Measurements from ENCODE around the gene SDHAF1. TPM values are rescaled to one million over a fixed set of nuclear protein-coding genes. Genes with fewer than 3 reads are reported as not detected.

Gene SDHAF1
- total and polyA plus RNA-seq, 2 donors (not counting 1 experiment from before 2014, with no cell fraction given), result 22.0 to 24.6 TPM

DNA sequence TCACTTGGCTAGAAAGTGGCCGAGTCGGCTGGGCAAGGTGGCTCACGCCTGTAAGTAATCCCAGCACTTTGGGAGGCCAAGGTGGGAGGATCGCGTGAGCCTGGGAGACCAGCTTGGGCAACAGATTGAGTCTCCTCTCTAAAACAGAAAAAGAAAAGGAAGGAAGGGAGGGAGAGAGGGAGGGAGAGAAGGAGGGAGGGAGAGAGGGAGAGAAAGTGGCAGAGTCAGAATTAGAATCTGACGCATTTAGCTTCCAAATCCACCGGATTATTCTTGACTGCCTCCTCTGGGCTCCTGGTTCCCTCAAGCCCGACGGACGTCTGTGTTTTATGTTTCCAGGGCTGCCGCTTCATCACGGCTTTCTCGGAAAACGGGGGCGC, 36.3 kb upstream of the SDHAF1 start:
- Mint-ChIP-seq H3K27ac (no peak overlapping the region), H3K9me3 (ENCODE audit: insufficient read depth) (no peaks in the 10 kb centered on the region), H3K4me1 (peaks cover 15% of the 10 kb centered on the region), H3K4me3 (peak overlapping the region; percentile 65), H3K27me3 (peaks cover 16% of the 10 kb centered on the region)
- Histone ChIP-seq H3K9ac (ENCODE audit: low read length) (peak overlapping the region; percentile 48), H3K4me2 (replicated peaks; ENCODE audit: low read depth, low read length, poor library complexity, severe bottlenecking) (peak overlapping the region; percentile 89), H3K4me1 (ENCODE audit: control insufficient read depth in 2 of 2, insufficient read depth in 2 of 2, low read length in 2 of 2) (peaks cover 17 to 24% of the 10 kb centered on the region in 2 donors), H3K27me3 (replicated peaks in 1 of 4; ENCODE audit: control extremely low read depth in 1 of 4, control insufficient read depth in 3 of 4, insufficient read depth in 4 of 4, low read length in 3 of 4) (peaks cover 0 to 28% (median 11%) of the 10 kb centered on the region in 4 experiments), H3K79me2 (ENCODE audit: control insufficient read depth, insufficient read depth, low read length) (no peaks in the 10 kb centered on the region), H3K36me3 (replicated peaks in 1 of 2; ENCODE audit: control extremely low read depth in 1 of 2, control insufficient read depth in 1 of 2, extremely low read depth in 1 of 2, insufficient read depth in 2 of 2, low read length in 1 of 2) (no peaks in the 10 kb centered on the region), H3K4me3 (ENCODE audit: control extremely low read depth in 1 of 5, extremely low read depth in 1 of 5, insufficient read depth in 1 of 5, low read depth in 2 of 5, low read length in 4 of 5) (peak overlapping the region in 3 of 5 experiments; percentile 25 to 50 (median 42)), H3K27ac (ENCODE audit: low read length in 2 of 2) (no peak overlapping the region), H2AFZ (ENCODE audit: insufficient read depth, low read depth, low read length, poor library complexity, severe bottlenecking) (peak overlapping the region; percentile 82), H4K20me1 (ENCODE audit: control insufficient read depth, insufficient read depth, low read length, poor library complexity, severe bottlenecking) (no peaks in the 10 kb centered on the region), H3K9me3 (ENCODE audit: control extremely low read depth in 1 of 3, control insufficient read depth in 2 of 3, insufficient read depth in 1 of 3, low read length in 2 of 3) (peaks cover 0 to 11% (median 0%) of the 10 kb centered on the region in 3 donors)
- TF ChIP-seq, protein P1, sequence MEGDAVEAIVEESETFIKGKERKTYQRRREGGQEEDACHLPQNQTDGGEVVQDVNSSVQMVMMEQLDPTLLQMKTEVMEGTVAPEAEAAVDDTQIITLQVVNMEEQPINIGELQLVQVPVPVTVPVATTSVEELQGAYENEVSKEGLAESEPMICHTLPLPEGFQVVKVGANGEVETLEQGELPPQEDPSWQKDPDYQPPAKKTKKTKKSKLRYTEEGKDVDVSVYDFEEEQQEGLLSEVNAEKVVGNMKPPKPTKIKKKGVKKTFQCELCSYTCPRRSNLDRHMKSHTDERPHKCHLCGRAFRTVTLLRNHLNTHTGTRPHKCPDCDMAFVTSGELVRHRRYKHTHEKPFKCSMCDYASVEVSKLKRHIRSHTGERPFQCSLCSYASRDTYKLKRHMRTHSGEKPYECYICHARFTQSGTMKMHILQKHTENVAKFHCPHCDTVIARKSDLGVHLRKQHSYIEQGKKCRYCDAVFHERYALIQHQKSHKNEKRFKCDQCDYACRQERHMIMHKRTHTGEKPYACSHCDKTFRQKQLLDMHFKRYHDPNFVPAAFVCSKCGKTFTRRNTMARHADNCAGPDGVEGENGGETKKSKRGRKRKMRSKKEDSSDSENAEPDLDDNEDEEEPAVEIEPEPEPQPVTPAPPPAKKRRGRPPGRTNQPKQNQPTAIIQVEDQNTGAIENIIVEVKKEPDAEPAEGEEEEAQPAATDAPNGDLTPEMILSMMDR (IDR thresholded peaks at IDR 0.05), result no peak
- TF ChIP-seq EZH2 (IDR thresholded peaks at IDR 0.05; ENCODE audit: borderline replicate concordance, insufficient read depth, low read depth, low read length, poor library complexity, severe bottlenecking), result no peak
- intact Hi-C loops (cut with micrococcal nuclease), result no loop called here
- ChIA-PET CTCF (interaction anchor here (0.6 to 1.3 kb wide), 7 partner anchors 10 to 374 kb away, joined by 3 to 5 read pairs (median 4); no protein-coding TSS in a partner anchor), POLR2A (interaction anchor here (1.0 kb wide), 1 partner anchor 15 kb away, joined by 3 read pairs; no protein-coding TSS in a partner anchor)
- no peak for DNase-seq
- no peak for ATAC-seq (ENCODE audit: low read depth)
- 24% methylated on average over 13 of the region's 15 CpGs for WGBS (ENCODE audit: insufficient coverage)
